WTC11 (cell line): ENCODE results near the gene CD40. TPM values are rescaled to one million over a fixed set of nuclear protein-coding genes. Genes with fewer than 3 reads are reported as not detected.

Experiments used
- ATAC-seq: fragments of 200-7000 bp; cut with Tn5 transposase; 2 replicates; pipeline ENCODE4 v1.10.0; 2021; ENCODE audit warnings: mild to moderate bottlenecking, moderate library complexity
- CTCF ChIA-PET: fragments of 300-600 bp; sonication (Branson Sonifier 250); formaldehyde crosslinking; loops from one replicate; lab custom pipeline; 2021; ENCODE audit warnings: antibody characterized with exemption; lab: Charles Lee
- POLR2A ChIA-PET: fragments of 350-600 bp; sonication (Branson Sonifier 250); formaldehyde crosslinking; loops from one replicate; lab custom pipeline; 2021; ENCODE audit warnings: antibody characterized with exemption; lab: Charles Lee
- DNase-seq: peaks from one replicate; pipeline ENCODE4 v3.0.0; 2021; ENCODE audit warnings: low spot score
- H3K27ac Mint-ChIP-seq: 2 replicates; pipeline ENCODE4 v1.8.0; 2021; ENCODE audit warnings: mixed read lengths
- H3K27me3 Mint-ChIP-seq: 2 replicates; pipeline ENCODE4 v1.8.0; 2021; ENCODE audit warnings: low read depth, mild to moderate bottlenecking, moderate library complexity, mixed read lengths
- H3K36me3 Mint-ChIP-seq: 2 replicates; pipeline ENCODE4 v1.8.0; 2021; ENCODE audit warnings: mixed read lengths
- H3K4me1 Mint-ChIP-seq: 2 replicates; pipeline ENCODE4 v1.8.0; 2022; ENCODE audit warnings: mixed read lengths
- H3K4me3 Mint-ChIP-seq: 2 replicates; pipeline ENCODE4 v1.8.0; 2021; ENCODE audit warnings: mild to moderate bottlenecking, moderate library complexity, mixed read lengths
- H3K9me3 Mint-ChIP-seq: 2 replicates; pipeline ENCODE4 v1.8.0; 2021; ENCODE audit warnings: mixed read lengths
- ARID4B ChIP-seq: sonication (generic); formaldehyde crosslinking; IDR thresholded peaks from 2 replicates; pipeline ENCODE4 v1.8.0; 2023; ENCODE audit warnings: missing genetic modification reagents, mild to moderate bottlenecking, borderline replicate concordance
- ATF3 ChIP-seq: sonication (generic); formaldehyde crosslinking; conservative IDR thresholded peaks from 2 replicates; pipeline ENCODE4 v1.8.1; 2022; ENCODE audit warnings: mild to moderate bottlenecking, missing genetic modification reagents
- ATF6 ChIP-seq: sonication (generic); formaldehyde crosslinking; IDR thresholded peaks from 2 replicates; pipeline ENCODE4 v1.8.1; 2023; ENCODE audit warnings: mild to moderate bottlenecking, missing genetic modification reagents
- KAT7 ChIP-seq: sonication (generic); formaldehyde crosslinking; IDR thresholded peaks from 2 replicates; pipeline ENCODE4 v1.8.1; 2023; ENCODE audit warnings: missing genetic modification reagents, mild to moderate bottlenecking, borderline replicate concordance
- SMAD3 ChIP-seq: sonication (generic); formaldehyde crosslinking; IDR thresholded peaks from 2 replicates; pipeline ENCODE4 v1.8.0; 2022; ENCODE audit warnings: missing genetic modification reagents, mild to moderate bottlenecking, borderline replicate concordance
- TCF7 ChIP-seq: sonication (generic); formaldehyde crosslinking; IDR thresholded peaks from 2 replicates; pipeline ENCODE4 v1.8.0; 2022; ENCODE audit warnings: mild to moderate bottlenecking, low read depth, missing genetic modification reagents, moderate library complexity
- TEAD1 ChIP-seq: sonication (generic); formaldehyde crosslinking; IDR thresholded peaks from 2 replicates; pipeline ENCODE4 v1.8.0; 2022; ENCODE audit warnings: mild to moderate bottlenecking, missing genetic modification reagents
- TP53 ChIP-seq: sonication (generic); formaldehyde crosslinking; IDR thresholded peaks from 2 replicates; pipeline ENCODE4 v1.8.1; 2023; ENCODE audit warnings: mild to moderate bottlenecking, missing genetic modification reagents
- ZNF263 ChIP-seq: sonication (generic); formaldehyde crosslinking; IDR thresholded peaks from 2 replicates; pipeline ENCODE4 v1.8.1; 2022; ENCODE audit warnings: low read depth, mild to moderate bottlenecking, moderate library complexity, missing genetic modification reagents
- ZNF281 ChIP-seq: sonication (generic); formaldehyde crosslinking; IDR thresholded peaks from 2 replicates; pipeline ENCODE4 v1.8.0; 2023; ENCODE audit warnings: mild to moderate bottlenecking, missing genetic modification reagents
- total RNA-seq: library from RNA; stranded (reverse); gene quantifications from 3 replicates; pipeline ENCODE4 v1.2.3, GENCODE V29; 2021
- TF ChIP-seq, protein P1 (sequence below): sonication (generic); formaldehyde crosslinking; IDR thresholded peaks from 2 replicates; pipeline ENCODE4 v1.8.0; 2022; ENCODE audit warnings: mild to moderate bottlenecking, missing genetic modification reagents
- TF ChIP-seq, protein P2 (sequence below): sonication (generic); formaldehyde crosslinking; IDR thresholded peaks from 2 replicates; pipeline ENCODE4 v1.8.1; 2023; ENCODE audit warnings: mild to moderate bottlenecking, missing genetic modification reagents, borderline replicate concordance
- TF ChIP-seq, protein P3 (sequence below): fragments of 250-450 bp; sonication (Bioruptor Pico); IDR thresholded peaks from 2 replicates; pipeline ENCODE4 v2.1.2; 2022; ENCODE audit warnings: mild to moderate bottlenecking, moderate library complexity
- TF ChIP-seq, protein P4 (sequence below): sonication (generic); formaldehyde crosslinking; IDR thresholded peaks from 2 replicates; pipeline ENCODE4 v1.8.0; 2022; ENCODE audit warnings: missing genetic modification reagents

The CD40 gene
- total RNA-seq, 1 experiment from 2014 or later, result 14.8 TPM

- TF ChIP-seq TEAD1 (CRISPR knock-in tag) (no peak), ATF6 (CRISPR knock-in tag) (no peak), ZNF281 (CRISPR knock-in tag) (no peak), TCF7 (CRISPR knock-in tag) (no peak), ZNF263 (CRISPR knock-in tag) (no peak), ATF3 (CRISPR knock-in tag) (no peak), SMAD3 (CRISPR knock-in tag) (no peak), TP53 (CRISPR knock-in tag) (no peak)
- TF ChIP-seq, protein P1, sequence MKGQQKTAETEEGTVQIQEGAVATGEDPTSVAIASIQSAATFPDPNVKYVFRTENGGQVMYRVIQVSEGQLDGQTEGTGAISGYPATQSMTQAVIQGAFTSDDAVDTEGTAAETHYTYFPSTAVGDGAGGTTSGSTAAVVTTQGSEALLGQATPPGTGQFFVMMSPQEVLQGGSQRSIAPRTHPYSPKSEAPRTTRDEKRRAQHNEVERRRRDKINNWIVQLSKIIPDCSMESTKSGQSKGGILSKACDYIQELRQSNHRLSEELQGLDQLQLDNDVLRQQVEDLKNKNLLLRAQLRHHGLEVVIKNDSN, result no peak
- TF ChIP-seq, protein P2, sequence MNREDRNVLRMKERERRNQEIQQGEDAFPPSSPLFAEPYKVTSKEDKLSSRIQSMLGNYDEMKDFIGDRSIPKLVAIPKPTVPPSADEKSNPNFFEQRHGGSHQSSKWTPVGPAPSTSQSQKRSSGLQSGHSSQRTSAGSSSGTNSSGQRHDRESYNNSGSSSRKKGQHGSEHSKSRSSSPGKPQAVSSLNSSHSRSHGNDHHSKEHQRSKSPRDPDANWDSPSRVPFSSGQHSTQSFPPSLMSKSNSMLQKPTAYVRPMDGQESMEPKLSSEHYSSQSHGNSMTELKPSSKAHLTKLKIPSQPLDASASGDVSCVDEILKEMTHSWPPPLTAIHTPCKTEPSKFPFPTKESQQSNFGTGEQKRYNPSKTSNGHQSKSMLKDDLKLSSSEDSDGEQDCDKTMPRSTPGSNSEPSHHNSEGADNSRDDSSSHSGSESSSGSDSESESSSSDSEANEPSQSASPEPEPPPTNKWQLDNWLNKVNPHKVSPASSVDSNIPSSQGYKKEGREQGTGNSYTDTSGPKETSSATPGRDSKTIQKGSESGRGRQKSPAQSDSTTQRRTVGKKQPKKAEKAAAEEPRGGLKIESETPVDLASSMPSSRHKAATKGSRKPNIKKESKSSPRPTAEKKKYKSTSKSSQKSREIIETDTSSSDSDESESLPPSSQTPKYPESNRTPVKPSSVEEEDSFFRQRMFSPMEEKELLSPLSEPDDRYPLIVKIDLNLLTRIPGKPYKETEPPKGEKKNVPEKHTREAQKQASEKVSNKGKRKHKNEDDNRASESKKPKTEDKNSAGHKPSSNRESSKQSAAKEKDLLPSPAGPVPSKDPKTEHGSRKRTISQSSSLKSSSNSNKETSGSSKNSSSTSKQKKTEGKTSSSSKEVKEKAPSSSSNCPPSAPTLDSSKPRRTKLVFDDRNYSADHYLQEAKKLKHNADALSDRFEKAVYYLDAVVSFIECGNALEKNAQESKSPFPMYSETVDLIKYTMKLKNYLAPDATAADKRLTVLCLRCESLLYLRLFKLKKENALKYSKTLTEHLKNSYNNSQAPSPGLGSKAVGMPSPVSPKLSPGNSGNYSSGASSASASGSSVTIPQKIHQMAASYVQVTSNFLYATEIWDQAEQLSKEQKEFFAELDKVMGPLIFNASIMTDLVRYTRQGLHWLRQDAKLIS (CRISPR knock-in tag), result no peak
- TF ChIP-seq, protein P3, sequence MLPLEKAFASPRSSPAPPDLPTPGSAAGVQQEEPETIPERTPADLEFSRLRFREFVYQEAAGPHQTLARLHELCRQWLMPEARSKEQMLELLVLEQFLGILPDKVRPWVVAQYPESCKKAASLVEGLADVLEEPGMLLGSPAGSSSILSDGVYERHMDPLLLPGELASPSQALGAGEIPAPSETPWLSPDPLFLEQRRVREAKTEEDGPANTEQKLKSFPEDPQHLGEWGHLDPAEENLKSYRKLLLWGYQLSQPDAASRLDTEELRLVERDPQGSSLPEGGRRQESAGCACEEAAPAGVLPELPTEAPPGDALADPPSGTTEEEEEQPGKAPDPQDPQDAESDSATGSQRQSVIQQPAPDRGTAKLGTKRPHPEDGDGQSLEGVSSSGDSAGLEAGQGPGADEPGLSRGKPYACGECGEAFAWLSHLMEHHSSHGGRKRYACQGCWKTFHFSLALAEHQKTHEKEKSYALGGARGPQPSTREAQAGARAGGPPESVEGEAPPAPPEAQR, result no peak
- Mint-ChIP-seq H3K4me1 (no peaks in the 10 kb centered on the region), H3K9me3 (peaks cover 8% of the 10 kb centered on the region), H3K36me3 (peaks cover 4% of the 10 kb centered on the region), H3K27ac (no peak overlapping the region), H3K4me3 (no peak overlapping the region), H3K27me3 (peaks cover 32% of the 10 kb centered on the region)
- no peak for ATAC-seq
- POLR2A ChIA-PET, result no interaction called here
- CTCF ChIA-PET, result interaction anchor here (1.5 to 1.9 kb wide), 2 partner anchors 7 to 21 kb away, joined by 5 to 6 read pairs; no protein-coding TSS in a partner anchor
- DNase-seq, result no peak
Measured at GRCh38 chr20:46107061-46107460, 11.1 kb upstream of the CD40 start.

- Mint-ChIP-seq H3K4me1 (no peaks in the 10 kb centered on the region), H3K27ac (no peak overlapping the region), H3K27me3 (peaks cover 27% of the 10 kb centered on the region), H3K4me3 (no peak overlapping the region), H3K36me3 (no peaks in the 10 kb centered on the region), H3K9me3 (no peaks in the 10 kb centered on the region)
- DNase-seq (no peak), ATAC-seq (no peak)
- POLR2A ChIA-PET, result no interaction called here
- CTCF ChIA-PET, result interaction anchor here (1.1 to 1.9 kb wide), 2 partner anchors 8 to 86 kb away, joined by 3 to 6 read pairs; no protein-coding TSS in a partner anchor
- TF ChIP-seq KAT7 (CRISPR knock-in tag), result no peak
- TF ChIP-seq ARID4B (CRISPR knock-in tag), result no peak
- TF ChIP-seq, protein P4, sequence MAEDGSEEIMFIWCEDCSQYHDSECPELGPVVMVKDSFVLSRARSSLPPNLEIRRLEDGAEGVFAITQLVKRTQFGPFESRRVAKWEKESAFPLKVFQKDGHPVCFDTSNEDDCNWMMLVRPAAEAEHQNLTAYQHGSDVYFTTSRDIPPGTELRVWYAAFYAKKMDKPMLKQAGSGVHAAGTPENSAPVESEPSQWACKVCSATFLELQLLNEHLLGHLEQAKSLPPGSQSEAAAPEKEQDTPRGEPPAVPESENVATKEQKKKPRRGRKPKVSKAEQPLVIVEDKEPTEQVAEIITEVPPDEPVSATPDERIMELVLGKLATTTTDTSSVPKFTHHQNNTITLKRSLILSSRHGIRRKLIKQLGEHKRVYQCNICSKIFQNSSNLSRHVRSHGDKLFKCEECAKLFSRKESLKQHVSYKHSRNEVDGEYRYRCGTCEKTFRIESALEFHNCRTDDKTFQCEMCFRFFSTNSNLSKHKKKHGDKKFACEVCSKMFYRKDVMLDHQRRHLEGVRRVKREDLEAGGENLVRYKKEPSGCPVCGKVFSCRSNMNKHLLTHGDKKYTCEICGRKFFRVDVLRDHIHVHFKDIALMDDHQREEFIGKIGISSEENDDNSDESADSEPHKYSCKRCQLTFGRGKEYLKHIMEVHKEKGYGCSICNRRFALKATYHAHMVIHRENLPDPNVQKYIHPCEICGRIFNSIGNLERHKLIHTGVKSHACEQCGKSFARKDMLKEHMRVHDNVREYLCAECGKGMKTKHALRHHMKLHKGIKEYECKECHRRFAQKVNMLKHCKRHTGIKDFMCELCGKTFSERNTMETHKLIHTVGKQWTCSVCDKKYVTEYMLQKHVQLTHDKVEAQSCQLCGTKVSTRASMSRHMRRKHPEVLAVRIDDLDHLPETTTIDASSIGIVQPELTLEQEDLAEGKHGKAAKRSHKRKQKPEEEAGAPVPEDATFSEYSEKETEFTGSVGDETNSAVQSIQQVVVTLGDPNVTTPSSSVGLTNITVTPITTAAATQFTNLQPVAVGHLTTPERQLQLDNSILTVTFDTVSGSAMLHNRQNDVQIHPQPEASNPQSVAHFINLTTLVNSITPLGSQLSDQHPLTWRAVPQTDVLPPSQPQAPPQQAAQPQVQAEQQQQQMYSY, result no peak
Measured at GRCh38 chr20:46108435-46108841, 9.7 kb upstream of the CD40 start.
